H1 (cell line): Measurements from ENCODE around the gene CTPS1. TPM values are rescaled to one million over a fixed set of nuclear protein-coding genes. Genes with fewer than 3 reads are reported as not detected.

Experiments used
- CTCF ChIA-PET: fragments of 300-600 bp; sonication (Branson Sonifier 250); formaldehyde crosslinking; loops from one replicate; lab custom pipeline; 2021; ENCODE audit not compliant: partially characterized antibody; lab: Charles Lee
- POLR2A ChIA-PET: fragments of 300-600 bp; sonication (Branson Sonifier 250); formaldehyde crosslinking; loops from one replicate; lab custom pipeline; 2021; ENCODE audit warnings: inconsistent platforms; ENCODE audit not compliant: partially characterized antibody; lab: Charles Lee
- DNase-seq, 2 experiments: peaks; one replicate each; pipeline versions ENCODE4 v3.0.0 to v3.0.0-alpha.2; 2010 to 2022; ENCODE audit warnings: low spot score in 2 of 2, low read depth in 1 of 2, mixed read lengths in 1 of 2
- FAIRE-seq: peaks from 2 replicates; lab custom pipeline; 2011; peaks lifted over from hg19 to GRCh38; lab: Jason Lieb, UNC
- H2AFZ ChIP-seq: 2 replicates; pipeline ENCODE4 v1.8.1; 2012; ENCODE audit warnings: low read length, inconsistent platforms
- H2AK5ac ChIP-seq: 2 replicates; pipeline ENCODE4 v1.6.1; 2013; ENCODE audit warnings: low read depth, low read length
- H2BK120ac ChIP-seq: replicated peaks from 2 replicates; pipeline ENCODE3; 2013; ENCODE audit warnings: low read depth, low read length, inconsistent platforms
- H2BK12ac ChIP-seq: 2 replicates; pipeline ENCODE4 v1.6.1; 2013; ENCODE audit warnings: low read depth, low read length
- H2BK15ac ChIP-seq: 2 replicates; pipeline ENCODE4 v1.6.1; 2013; ENCODE audit warnings: low read length
- H2BK20ac ChIP-seq: 2 replicates; pipeline ENCODE4 v1.6.1; 2013; ENCODE audit warnings: low read length
- H2BK5ac ChIP-seq: 2 replicates; pipeline ENCODE4 v1.6.1; 2013; ENCODE audit warnings: low read depth, low read length
- H3K14ac ChIP-seq: 2 replicates; pipeline ENCODE4 v1.6.1; 2013; ENCODE audit warnings: inconsistent platforms; ENCODE audit not compliant: insufficient read length
- H3K18ac ChIP-seq: 2 replicates; pipeline ENCODE4 v1.6.1; 2013; ENCODE audit warnings: low read length; ENCODE audit errors: extremely low read depth
- H3K23ac ChIP-seq: 2 replicates; pipeline ENCODE4 v1.6.1; 2013; ENCODE audit warnings: inconsistent platforms; ENCODE audit not compliant: insufficient read length
- H3K23me2 ChIP-seq: 2 replicates; pipeline ENCODE4 v1.6.1; 2013; ENCODE audit warnings: low read depth, low read length
- H3K27ac ChIP-seq: 2 replicates; pipeline ENCODE4 v1.6.1; 2011; ENCODE audit warnings: low read depth, low read length, inconsistent platforms
- H3K27me3 ChIP-seq, 4 experiments: replicated peaks in 1 of 4; 1 replicate in 1 of 4; 2 replicates in 3 of 4; pipeline versions ENCODE4 v1.6.1 to v1.8.1; 2011 to 2013; ENCODE audit warnings: low read length in 3 of 4, mild to moderate bottlenecking in 3 of 4, inconsistent platforms in 2 of 4, mixed read lengths in 2 of 4, moderate library complexity in 1 of 4; ENCODE audit not compliant: control insufficient read depth in 3 of 4, insufficient read depth in 3 of 4; ENCODE audit errors: extremely low read depth in 1 of 4
- H3K36me3 ChIP-seq, 4 experiments: 2 replicates each; pipeline versions ENCODE4 v1.6.1 to v1.8.1; 2011 to 2013; ENCODE audit warnings: mild to moderate bottlenecking in 4 of 4, low read length in 3 of 4, moderate library complexity in 2 of 4, control low read depth in 1 of 4, inconsistent platforms in 1 of 4; ENCODE audit not compliant: insufficient read depth in 4 of 4, control insufficient read depth in 2 of 4
- H3K4ac ChIP-seq: replicated peaks from 2 replicates; pipeline ENCODE3; 2013; ENCODE audit warnings: low read length, low read depth, mixed read lengths, inconsistent platforms; ENCODE audit not compliant: insufficient read length
- H3K4me1 ChIP-seq, 4 experiments: replicated peaks in 1 of 4; 1 replicate in 1 of 4; 2 replicates in 3 of 4; pipeline versions ENCODE4 v1.6.1 to v1.8.1; 2011 to 2013; ENCODE audit warnings: low read length in 3 of 4, inconsistent platforms in 2 of 4, mixed read lengths in 1 of 4; ENCODE audit not compliant: insufficient read depth in 4 of 4, control insufficient read depth in 3 of 4
- H3K4me2 ChIP-seq, 2 experiments: 2 replicates each; pipeline versions ENCODE4 v1.6.1 to v1.8.1; 2011 to 2013; ENCODE audit warnings: low read depth in 2 of 2, low read length in 2 of 2, control low read depth in 1 of 2, inconsistent platforms in 1 of 2, mild to moderate bottlenecking in 1 of 2; ENCODE audit not compliant: insufficient read depth in 1 of 2
- H3K4me3 ChIP-seq, 4 experiments: fragments of 200-600, 300-600 bp in 1 of 4; sonication (generic), shearing (Covaris generic), sonication (Bioruptor Twin) in 1 of 4; 2 replicates each; pipeline versions ENCODE4 v1.5.1 to v1.8.1; 2011 to 2016; ENCODE audit warnings: low read length in 4 of 4, low read depth in 3 of 4, control low read depth in 2 of 4, inconsistent platforms in 2 of 4, mild to moderate bottlenecking in 2 of 4, mixed read lengths in 1 of 4, moderate library complexity in 1 of 4; ENCODE audit not compliant: insufficient read depth in 2 of 4; ENCODE audit errors: extremely low read depth in 1 of 4
- H3K56ac ChIP-seq: replicated peaks from 2 replicates; pipeline ENCODE3; 2013; ENCODE audit warnings: low read depth, mild to moderate bottlenecking, mixed read lengths, low read length, inconsistent platforms; ENCODE audit not compliant: insufficient read length
- H3K79me1 ChIP-seq: 2 replicates; pipeline ENCODE4 v1.6.1; 2013; ENCODE audit warnings: low read depth, low read length, control low read depth
- H3K79me2 ChIP-seq, 2 experiments: 2 replicates each; pipeline versions ENCODE4 v1.6.1 to v1.8.1; 2012 to 2013; ENCODE audit warnings: low read length in 2 of 2, mild to moderate bottlenecking in 2 of 2, inconsistent platforms in 1 of 2; ENCODE audit not compliant: insufficient read depth in 2 of 2, control insufficient read depth in 1 of 2
- H3K9ac ChIP-seq, 4 experiments: replicated peaks in 1 of 4; 1 replicate in 1 of 4; 2 replicates in 3 of 4; pipeline versions ENCODE4 v1.6.1 to v1.8.1; 2011 to 2013; ENCODE audit warnings: low read depth in 3 of 4, low read length in 3 of 4, control low read depth in 2 of 4, mild to moderate bottlenecking in 2 of 4, moderate library complexity in 2 of 4, inconsistent platforms in 1 of 4; ENCODE audit errors: extremely low read depth in 1 of 4
- H3K9me3 ChIP-seq, 2 experiments: 2 replicates each; pipeline versions ENCODE4 v1.6.1 to v1.8.1; 2012 to 2013; ENCODE audit warnings: mild to moderate bottlenecking in 2 of 2, moderate library complexity in 2 of 2, control low read depth in 1 of 2, inconsistent platforms in 1 of 2, low read depth in 1 of 2, low read length in 1 of 2, mixed read lengths in 1 of 2; ENCODE audit not compliant: insufficient read depth in 2 of 2
- H4K20me1 ChIP-seq, 2 experiments: replicated peaks in 1 of 2; 2 replicates each; pipeline versions ENCODE3 to v1.8.1; 2011 to 2013; ENCODE audit warnings: inconsistent platforms in 2 of 2, low read length in 2 of 2, mild to moderate bottlenecking in 1 of 2; ENCODE audit not compliant: insufficient read depth in 2 of 2, control insufficient read depth in 1 of 2
- H4K5ac ChIP-seq: 2 replicates; pipeline ENCODE4 v1.6.1; 2013; ENCODE audit warnings: low read length, low read depth, mixed read lengths, inconsistent platforms; ENCODE audit not compliant: insufficient read length
- H4K8ac ChIP-seq: 2 replicates; pipeline ENCODE4 v1.8.0; 2013; ENCODE audit warnings: mild to moderate bottlenecking, moderate library complexity, low read length, inconsistent platforms; ENCODE audit not compliant: insufficient read depth; ENCODE audit errors: extremely low read depth
- H4K91ac ChIP-seq: replicated peaks from 2 replicates; pipeline ENCODE3; 2013; ENCODE audit warnings: low read length, mixed read lengths, inconsistent platforms; ENCODE audit not compliant: insufficient read length
- CBX5 ChIP-seq: fragments of 300-800, 300-1000 bp; sonication (generic); IDR thresholded peaks from 2 replicates; pipeline ENCODE4 v1.7.1; 2016; ENCODE audit warnings: antibody characterized with exemption, low read length, low read depth
- CTBP2 ChIP-seq: IDR thresholded peaks from 2 replicates; pipeline ENCODE4 v1.7.0; 2011; ENCODE audit warnings: borderline replicate concordance, mild to moderate bottlenecking, moderate library complexity, mixed read lengths, low read length; ENCODE audit not compliant: insufficient read depth, insufficient read length
- CTCF ChIP-seq, 3 experiments: IDR thresholded peaks; 1 replicate in 2 of 3; 2 replicates in 1 of 3; pipeline versions ENCODE4 v1.5.1 to v1.6.1; 2011; ENCODE audit warnings: low read length in 3 of 3, mild to moderate bottlenecking in 3 of 3, inconsistent platforms in 2 of 3, low read depth in 1 of 3, moderate library complexity in 1 of 3; ENCODE audit not compliant: insufficient read depth in 1 of 3; ENCODE audit errors: control extremely low read depth in 1 of 3
- KDM1A ChIP-seq: fragments of 200-600, 300-600 bp; sonication (generic); IDR thresholded peaks from 2 replicates; pipeline ENCODE4 v1.7.1; 2016; ENCODE audit warnings: mild to moderate bottlenecking, low read length, borderline replicate concordance
- KDM4A ChIP-seq: IDR thresholded peaks from one replicate; pipeline ENCODE4 v1.7.1; 2012; ENCODE audit warnings: low read depth, mild to moderate bottlenecking, moderate library complexity, low read length, inconsistent platforms; ENCODE audit not compliant: severe bottlenecking
- POU5F1 ChIP-seq: IDR thresholded peaks from 2 replicates; pipeline ENCODE4 v1.6.1; 2011; ENCODE audit warnings: low read depth, mild to moderate bottlenecking, low read length, moderate library complexity
- SIRT6 ChIP-seq: IDR thresholded peaks from one replicate; pipeline ENCODE4 v1.7.1; 2012; ENCODE audit warnings: low read length, inconsistent platforms
- TAF7 ChIP-seq: optimal IDR thresholded peaks from 2 replicates; pipeline ENCODE3; 2011; ENCODE audit warnings: low read depth, mild to moderate bottlenecking, inconsistent platforms, low read length, moderate library complexity, borderline replicate concordance
- USF2 ChIP-seq: IDR thresholded peaks from 2 replicates; pipeline ENCODE4 v1.6.1; 2011; ENCODE audit warnings: low read length, improper control_type of control experiment
- WGBS, 2 experiments: shearing (Covaris generic) in 1 of 2; methylation state at CpG; one replicate each; pipeline versions ENCODE4 v1.1.6 to v1.1.7; 2013 to 2015; ENCODE audit warnings: low lambda C conversion rate in 2 of 2, mixed read lengths in 2 of 2, inconsistent platforms in 1 of 2, low coverage in 1 of 2, missing lambda C conversion rate in 1 of 2; ENCODE audit not compliant: insufficient replicate concordance in 2 of 2, insufficient coverage in 1 of 2, insufficient read length in 1 of 2; ENCODE audit errors: extremely low coverage in 1 of 2, missing lambda C conversion rate in 1 of 2; 5-methylcytosine and 5-hydroxymethylcytosine counted together
- polyA plus RNA-seq, 7 experiments: library from polyadenylated mRNA; depleted of rRNA in 3 of 7; stranded (reverse) in 5 of 7; unstranded in 2 of 7; fragments of >200 nt in 5 of 7; fragments of 200-250 nt in 2 of 7; gene quantifications; 1 replicate in 5 of 7; 2 replicates in 1 of 7; 4 replicates in 1 of 7; pipeline versions ENCODE4 v1.2.1 to v1.2.3, GENCODE V29; 2011 to 2013; ENCODE audit warnings: missing spikeins in 2 of 7, mixed read lengths in 2 of 7
- total RNA-seq: library from RNA; stranded (reverse); fragmentation: NEBNext Ultra II Directional; extraction: Animal tissue kit (Norgen Biotek cat#: 25700); gene quantifications from 2 replicates; pipeline ENCODE4 v1.2.1, GENCODE V29; 2021

Gene CTPS1
- total and polyA plus RNA-seq, 2 of the 8 experiments (the other 6 are each of a cell fraction or from before 2014, with no cell fraction given), result 35.5 to 103 TPM

- Histone ChIP-seq H4K8ac (no peak overlapping the region), H3K27me3 (peaks cover 0 to 11% (median 6%) of the 10 kb centered on the region in 4 experiments; a peak in 5 of 7 replicates), H3K4ac (no peak overlapping the region), H2BK5ac (no peak overlapping the region), H4K20me1 (peaks cover 4 to 8% of the 10 kb centered on the region in 2 experiments), H3K79me1 (no peaks in the 10 kb centered on the region), H3K9ac (no peak overlapping the region), H3K4me1 (peaks cover 0 to 7% (median 4%) of the 10 kb centered on the region in 4 experiments; a peak in 4 of 7 replicates), H3K14ac (no peak overlapping the region), H3K23me2 (no peaks in the 10 kb centered on the region), H3K4me2 (no peak overlapping the region), H2BK120ac (no peak overlapping the region), H3K9me3 (no peaks in the 10 kb centered on the region), H2AK5ac (no peak overlapping the region), H3K27ac (no peak overlapping the region), H3K56ac (no peak overlapping the region), H2BK15ac (no peak overlapping the region), H3K4me3 (no peak overlapping the region), H3K36me3 (peaks cover 2 to 31% (median 14%) of the 10 kb centered on the region in 4 experiments; a peak in 6 of 8 replicates), H3K18ac (no peak overlapping the region), H3K79me2 (no peaks in the 10 kb centered on the region), H2AFZ (no peak overlapping the region), H2BK12ac (no peak overlapping the region), H4K5ac (no peak overlapping the region), H2BK20ac (no peak overlapping the region), H4K91ac (no peak overlapping the region), H3K23ac (no peak overlapping the region)
- DNase-seq (no peak), FAIRE-seq (no peak)
- ChIA-PET CTCF (interaction anchor here (1.2 to 1.8 kb wide), 2 partner anchors 25 to 37 kb away, joined by 3 to 6 read pairs; no protein-coding TSS in a partner anchor), POLR2A (interaction anchor here (0.6 to 3.4 kb wide), 12 partner anchors 7 to 174 kb away, joined by 3 to 16 read pairs (median 4); no protein-coding TSS in a partner anchor)
- 85% methylated on average over 17 of the region's 17 CpGs; no CpG with 5 or more reads in 1 of the 2 experiments for WGBS, 2 experiments
- TF ChIP-seq TAF7 (no peak), SIRT6 (no peak), KDM4A (no peak), USF2 (no peak), CBX5 (no peak), KDM1A (no peak), CTCF (IDR thresholded peaks at IDR 0.05; ENCODE audit: control extremely low read depth in 1 of 3, insufficient read depth in 1 of 3, low read depth in 1 of 3, low read length in 3 of 3) (no peak), CTBP2 (no peak), POU5F1 (no peak)
Measured at GRCh38 chr1:41020109-41020576, 40.6 kb downstream of the CTPS1 start.
